CD4-positive, alpha-beta memory T cell (primary cell): Measurements from ENCODE around the gene VSIR. TPM values are rescaled to one million over a fixed set of nuclear protein-coding genes. Genes with fewer than 3 reads are reported as not detected.

ENCODE experiments used
- CTCF ChIA-PET: fragments of 350-600 bp; sonication (Branson Sonifier 250); formaldehyde crosslinking; loops from one replicate; lab custom pipeline; 2021; ENCODE audit warnings: inconsistent platforms; ENCODE audit not compliant: partially characterized antibody; lab: Charles Lee
- POLR2A ChIA-PET: fragments of 350-600 bp; sonication (Branson Sonifier 250); formaldehyde crosslinking; loops from one replicate; lab custom pipeline; 2021; ENCODE audit not compliant: partially characterized antibody; lab: Charles Lee
- DNase-seq, 5 donors: peaks; one replicate each; pipeline versions ENCODE4 v3.0.0 to v3.0.0-alpha.2; 2020 to 2022; ENCODE audit warnings: mixed read lengths in 1 of 5
- H3K27ac ChIP-seq: one replicate; pipeline ENCODE4 v1.7.0; 2013; ENCODE audit warnings: low read depth, low read length
- H3K27me3 ChIP-seq: 2 replicates; pipeline ENCODE4 v1.7.0; 2013; ENCODE audit warnings: mild to moderate bottlenecking, low read length, moderate library complexity; ENCODE audit not compliant: insufficient read depth
- H3K36me3 ChIP-seq: 2 replicates; pipeline ENCODE4 v1.7.0; 2013; ENCODE audit warnings: mild to moderate bottlenecking, low read length, moderate library complexity; ENCODE audit not compliant: insufficient read depth
- H3K4me1 ChIP-seq: 2 replicates; pipeline ENCODE4 v1.7.0; 2013; ENCODE audit warnings: mild to moderate bottlenecking, low read length, moderate library complexity; ENCODE audit not compliant: insufficient read depth
- H3K4me3 ChIP-seq, 2 donors: one replicate each; pipeline ENCODE4 v1.7.0; 2013; ENCODE audit warnings: low read length in 2 of 2, mild to moderate bottlenecking in 1 of 2
- H3K9me3 ChIP-seq, 2 donors: one replicate each; pipeline ENCODE4 v1.7.0; 2013; ENCODE audit warnings: low read length in 2 of 2, control low read depth in 1 of 2; ENCODE audit not compliant: control insufficient read depth in 1 of 2
- H3K27ac Mint-ChIP-seq, 7 donors: one replicate each; pipeline ENCODE4 v1.8.0; 2020 to 2021; ENCODE audit warnings: mixed read lengths in 7 of 7, mild to moderate bottlenecking in 6 of 7, inconsistent platforms in 3 of 7, moderate library complexity in 3 of 7
- H3K27me3 Mint-ChIP-seq, 2 donors: one replicate each; pipeline ENCODE4 v1.8.0; 2020 to 2021; ENCODE audit warnings: mixed read lengths in 2 of 2
- H3K36me3 Mint-ChIP-seq, 2 donors: one replicate each; pipeline ENCODE4 v1.8.0; 2020 to 2021; ENCODE audit warnings: mixed read lengths in 2 of 2, inconsistent platforms in 1 of 2, mild to moderate bottlenecking in 1 of 2
- H3K4me1 Mint-ChIP-seq, 4 donors: one replicate each; pipeline ENCODE4 v1.8.0; 2020 to 2021; ENCODE audit warnings: mixed read lengths in 4 of 4, mild to moderate bottlenecking in 1 of 4
- H3K4me3 Mint-ChIP-seq, 8 donors: one replicate each; pipeline ENCODE4 v1.8.0; 2020 to 2021; ENCODE audit warnings: mixed read lengths in 8 of 8, mild to moderate bottlenecking in 7 of 8, moderate library complexity in 6 of 8, inconsistent platforms in 3 of 8
- H3K9me3 Mint-ChIP-seq, 8 donors: one replicate each; pipeline ENCODE4 v1.8.0; 2020 to 2021; ENCODE audit warnings: mixed read lengths in 8 of 8, mild to moderate bottlenecking in 5 of 8, inconsistent platforms in 3 of 8, moderate library complexity in 1 of 8
- intact Hi-C: fragments of 100-400 bp; cut with micrococcal nuclease; formaldehyde crosslinking; loops from one replicate; pipeline ENCODE4 v1.15.1; 2023
- polyA plus RNA-seq, 2 donors: library from polyadenylated mRNA; unstranded; fragments of 300-500 nt; fragmentation: Illumina TruSeq; gene quantifications; one replicate each; pipeline ENCODE4 v1.2.3, GENCODE V29; 2021
- total RNA-seq, 2 experiments: library from RNA; stranded (reverse); gene quantifications; one replicate each; pipeline ENCODE4 v1.2.3, GENCODE V29; 2021

Gene VSIR
- total and polyA plus RNA-seq, 4 experiments from 2014 or later = 97.8 to 372 (median 224) TPM

GRCh38 chr10:71731791-71732190, 41.5 kb downstream of the VSIR start:
- Mint-ChIP-seq H3K27ac (peak overlapping the region in 5 of 7 donors; percentile 18 to 88 (median 62)), H3K4me3 (peak overlapping the region in 4 of 8 donors; percentile 10 to 49 (median 12)), H3K9me3 (no peaks in the 10 kb centered on the region), H3K4me1 (peaks cover 59 to 99% (median 84%) of the 10 kb centered on the region in 4 donors), H3K36me3 (no peaks in the 10 kb centered on the region), H3K27me3 (no peaks in the 10 kb centered on the region)
- no peaks in the 10 kb centered on the region for H3K27me3 ChIP-seq
- ChIA-PET CTCF (interaction anchor here (1.0 to 15.7 kb wide), 9 partner anchors 10 to 41 kb away, joined by 3 to 177 read pairs (median 5); partner anchors contain the start of genes C10orf105 and VSIR), POLR2A (interaction anchor here (1.0 to 35.3 kb wide), 5 partner anchors 9 to 38 kb away, joined by 3 to 1191 read pairs (median 196); partner anchors contain the start of genes C10orf105 and VSIR)
- H3K4me3 ChIP-seq = no peak overlapping the region
- intact Hi-C loops = no loop called here
- no peak overlapping the region for H3K27ac ChIP-seq
- H3K36me3 ChIP-seq = no peaks in the 10 kb centered on the region
- DNase-seq = no peak
- H3K9me3 ChIP-seq = no peaks in the 10 kb centered on the region
- H3K4me1 ChIP-seq = peaks cover 97% of the 10 kb centered on the region

- Mint-ChIP-seq H3K4me3 (peak overlapping the region in 6 of 8 donors; percentile 32 to 87 (median 66)), H3K4me1 (peaks cover 60 to 96% (median 82%) of the 10 kb centered on the region in 4 donors), H3K9me3 (no peaks in the 10 kb centered on the region), H3K36me3 (no peaks in the 10 kb centered on the region), H3K27me3 (no peaks in the 10 kb centered on the region), H3K27ac (peak overlapping the region; percentile 89 to 99 (median 98))
- Histone ChIP-seq H3K9me3 (no peaks in the 10 kb centered on the region), H3K27me3 (no peaks in the 10 kb centered on the region), H3K4me1 (peaks cover 97% of the 10 kb centered on the region), H3K36me3 (no peaks in the 10 kb centered on the region), H3K27ac (peak overlapping the region; percentile 73), H3K4me3 (no peak overlapping the region)
- ChIA-PET POLR2A (interaction anchor here (1.1 to 35.3 kb wide), 5 partner anchors 16 to 83 kb away, joined by 3 to 1191 read pairs (median 196); partner anchors contain the start of genes C10orf105 and VSIR), CTCF (interaction anchor here (1.5 to 15.7 kb wide), 11 partner anchors 7 to 44 kb away, joined by 5 to 177 read pairs (median 22); partner anchors contain the start of genes C10orf105 and VSIR)
- no peak for DNase-seq
- intact Hi-C loops = no loop called here
Measured at GRCh38 chr10:71729161-71729636, 44.1 kb downstream of the VSIR start.

DNA sequence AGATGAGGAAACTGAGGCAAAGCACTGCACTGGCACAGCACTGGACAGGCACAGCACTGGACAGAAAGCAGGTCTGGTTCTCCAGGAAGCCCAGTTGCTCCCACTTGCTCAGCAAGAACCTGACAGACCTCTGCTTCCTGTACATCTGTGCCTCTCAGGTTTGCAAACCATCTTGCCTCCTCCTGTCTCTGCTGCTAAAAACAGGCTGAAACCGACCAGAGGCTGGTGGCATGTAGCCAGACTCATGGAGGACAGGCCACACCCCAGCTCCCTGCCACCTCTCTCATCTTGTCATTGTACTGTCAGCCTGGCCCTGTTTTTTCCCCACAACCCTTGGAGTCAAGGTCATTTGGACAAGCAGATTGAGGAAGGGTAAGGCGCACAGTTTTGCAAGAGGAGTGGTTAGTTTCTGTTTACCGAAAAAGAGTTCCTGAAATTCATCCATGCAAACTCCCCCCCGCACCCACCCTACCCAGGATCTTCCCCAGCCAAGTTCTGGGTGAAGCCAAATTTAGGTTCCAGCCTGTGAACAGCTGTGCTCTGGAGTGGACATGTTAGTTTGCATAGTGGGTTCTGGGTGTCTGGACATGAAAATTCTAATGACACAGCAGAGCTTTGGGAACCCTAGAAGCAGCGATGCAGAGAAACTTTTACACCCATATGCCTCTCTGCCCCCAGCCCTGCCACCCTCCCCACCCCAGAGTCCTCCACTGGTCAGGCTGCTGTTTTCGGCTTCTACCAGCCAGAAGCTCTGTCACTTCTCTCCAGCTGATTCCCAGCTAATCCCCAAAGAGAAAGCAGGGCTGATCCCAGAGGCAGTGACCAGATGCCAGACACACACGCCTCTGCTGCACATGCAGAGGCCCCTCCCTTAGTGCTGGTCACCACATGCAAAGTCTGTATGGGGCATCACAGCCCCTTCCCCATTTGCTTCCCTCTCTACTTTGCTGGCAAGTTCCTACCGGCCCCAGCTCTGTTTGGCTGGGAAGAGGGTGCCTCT, 45.3 kb downstream of the VSIR start:
- Histone ChIP-seq H3K4me3 (peak overlapping the region in 1 of 2 donors; percentile 49), H3K4me1 (peaks cover 97% of the 10 kb centered on the region), H3K36me3 (no peaks in the 10 kb centered on the region), H3K27me3 (no peaks in the 10 kb centered on the region), H3K27ac (peak overlapping the region; percentile 73), H3K9me3 (no peaks in the 10 kb centered on the region)
- DNase-seq = peak; percentile 84 to 91 (median 88)
- H3K4me3 Mint-ChIP-seq = peak overlapping the region; percentile 75 to 87 (median 80)
- ChIA-PET POLR2A (interaction anchor here (0.7 to 35.3 kb wide), 8 partner anchors 15 to 409 kb away, joined by 3 to 1191 read pairs (median 4); partner anchors contain the start of genes C10orf105, SLC29A3 and VSIR), CTCF (interaction anchor here (1.4 to 15.7 kb wide), 14 partner anchors 8 to 45 kb away, joined by 3 to 177 read pairs (median 16); partner anchors contain the start of genes C10orf105 and VSIR)
- H3K36me3 Mint-ChIP-seq = no peaks in the 10 kb centered on the region
- intact Hi-C loops = loop anchor here (1.0 kb wide), 5 partner anchors 8 to 45 kb away; partner anchors contain the start of gene VSIR
- H3K27ac Mint-ChIP-seq = peak overlapping the region; percentile 96 to 99 (median 98)
- peaks cover 54 to 95% (median 76%) of the 10 kb centered on the region in 4 donors for H3K4me1 Mint-ChIP-seq
- no peaks in the 10 kb centered on the region for H3K27me3 Mint-ChIP-seq
- H3K9me3 Mint-ChIP-seq = no peaks in the 10 kb centered on the region

DNA sequence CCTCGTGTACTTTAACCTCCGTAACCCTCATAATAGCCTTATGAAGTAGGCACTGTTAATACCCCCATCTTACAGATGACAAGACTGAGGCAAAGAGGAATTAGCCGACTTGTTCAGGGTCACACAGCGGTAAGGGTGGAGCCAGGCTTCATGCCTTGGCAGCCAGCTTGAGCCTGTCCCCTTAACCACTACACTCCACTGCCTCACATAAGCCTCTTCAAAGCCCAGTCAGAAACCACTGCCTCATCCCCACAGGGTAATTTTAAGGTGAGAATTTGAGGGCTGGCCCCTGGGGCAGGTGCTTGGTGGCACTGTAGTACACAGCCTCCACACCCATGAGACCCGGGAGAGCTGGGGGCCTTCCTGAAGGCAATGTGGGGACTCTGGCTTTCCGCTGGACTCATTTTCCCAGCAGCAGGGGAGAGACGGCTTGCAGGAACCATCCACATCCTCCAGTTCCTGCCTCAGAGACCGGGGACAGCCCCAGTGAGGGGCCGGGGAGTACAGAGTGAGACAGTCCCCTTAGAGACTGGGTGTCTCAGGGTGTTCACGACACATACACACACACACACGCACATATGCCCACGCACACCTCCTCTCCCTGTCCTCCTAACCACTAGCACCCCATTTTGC, 46.1 kb downstream of the VSIR start:
- H3K27ac Mint-ChIP-seq = peak overlapping the region; percentile 96 to 99 (median 98)
- no peaks in the 10 kb centered on the region for H3K36me3 Mint-ChIP-seq
- peak; percentile 77 to 85 (median 78) for DNase-seq
- peaks cover 50 to 95% (median 74%) of the 10 kb centered on the region in 4 donors for H3K4me1 Mint-ChIP-seq
- no peaks in the 10 kb centered on the region for H3K9me3 ChIP-seq
- no peaks in the 10 kb centered on the region for H3K36me3 ChIP-seq
- POLR2A ChIA-PET = interaction anchor here (0.8 to 35.3 kb wide), 8 partner anchors 14 to 408 kb away, joined by 3 to 1191 read pairs (median 6); partner anchors contain the start of genes C10orf105, PSAP, SLC29A3 and VSIR
- CTCF ChIA-PET = interaction anchor here (0.9 to 15.7 kb wide), 15 partner anchors 9 to 85 kb away, joined by 3 to 177 read pairs (median 16); partner anchors contain the start of genes C10orf105 and VSIR
- H3K9me3 Mint-ChIP-seq = no peaks in the 10 kb centered on the region
- H3K4me3 Mint-ChIP-seq = peak overlapping the region; percentile 75 to 87 (median 80)
- intact Hi-C loops = loop anchor here (1.0 kb wide), 5 partner anchors 9 to 46 kb away; partner anchors contain the start of gene VSIR
- no peaks in the 10 kb centered on the region for H3K27me3 ChIP-seq
- peaks cover 97% of the 10 kb centered on the region for H3K4me1 ChIP-seq
- H3K27ac ChIP-seq = peak overlapping the region; percentile 73
- H3K27me3 Mint-ChIP-seq = no peaks in the 10 kb centered on the region
- H3K4me3 ChIP-seq = peak overlapping the region in 1 of 2 donors; percentile 49

DNA sequence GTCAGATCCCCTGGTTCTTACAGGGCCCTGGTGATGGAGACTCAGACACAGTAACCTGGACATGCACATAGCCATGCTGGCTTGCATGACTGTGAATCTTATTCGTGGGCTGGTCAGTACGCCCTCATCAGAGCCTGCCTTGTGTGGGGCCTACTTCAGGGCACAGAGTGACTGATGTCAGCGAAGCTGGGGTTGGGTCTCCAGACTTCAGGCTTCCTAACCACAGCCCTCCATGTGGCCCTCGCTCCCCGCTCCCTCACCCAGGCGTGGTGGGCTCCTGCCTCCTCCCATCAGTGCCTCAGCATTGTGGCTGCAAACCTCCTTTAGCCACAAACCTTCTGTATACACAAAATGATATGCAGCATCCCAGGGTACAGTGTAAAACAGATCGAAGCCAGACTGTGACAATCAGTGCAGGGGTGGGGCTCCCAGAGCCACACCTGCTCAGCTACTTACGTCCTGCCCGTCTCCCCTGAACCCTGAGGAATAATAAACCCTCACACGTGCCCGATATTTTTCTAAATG, 46.7 kb downstream of the VSIR start:
- Mint-ChIP-seq H3K4me1 (peaks cover 53 to 95% (median 72%) of the 10 kb centered on the region in 4 donors), H3K27me3 (no peaks in the 10 kb centered on the region), H3K4me3 (peak overlapping the region; percentile 75 to 87 (median 80)), H3K27ac (peak overlapping the region; percentile 96 to 99 (median 98)), H3K36me3 (peaks cover 0 to under 1% of the 10 kb centered on the region in 2 donors), H3K9me3 (no peaks in the 10 kb centered on the region)
- intact Hi-C loops = loop anchor here (1.0 kb wide), 5 partner anchors 10 to 47 kb away; partner anchors contain the start of gene VSIR
- Histone ChIP-seq H3K27me3 (no peaks in the 10 kb centered on the region), H3K9me3 (no peaks in the 10 kb centered on the region), H3K4me3 (peak overlapping the region; percentile 8 to 30), H3K4me1 (peaks cover 93% of the 10 kb centered on the region), H3K36me3 (no peaks in the 10 kb centered on the region), H3K27ac (peak overlapping the region; percentile 73)
- peak in 3 of 5 donors; percentile 59 to 72 (median 69) for DNase-seq
- ChIA-PET POLR2A (interaction anchor here (0.8 to 35.3 kb wide), 7 partner anchors 13 to 408 kb away, joined by 3 to 1191 read pairs (median 7); partner anchors contain the start of genes C10orf105, PSAP, SLC29A3 and VSIR), CTCF (interaction anchor here (0.9 to 15.7 kb wide), 15 partner anchors 10 to 85 kb away, joined by 3 to 177 read pairs (median 16); partner anchors contain the start of genes C10orf105 and VSIR)
